CD8-positive, alpha-beta memory T cell (primary cell): ENCODE results near the gene NECAP2. TPM values are rescaled to one million over a fixed set of nuclear protein-coding genes. Genes with fewer than 3 reads are reported as not detected.
"Not testable (repeated sequence)": the region's sequence is repeated elsewhere in the genome, so short reads cannot be mapped to it uniquely, and the experiment has no call there.

ENCODE experiments used
- CTCF ChIA-PET: fragments of 350-600 bp; sonication (Branson Sonifier 250); formaldehyde crosslinking; loops from one replicate; lab custom pipeline; 2021; ENCODE audit warnings: antibody characterized with exemption; lab: Charles Lee
- POLR2A ChIA-PET: fragments of 350-600 bp; sonication (Branson Sonifier 250); formaldehyde crosslinking; loops from one replicate; lab custom pipeline; 2021; ENCODE audit warnings: antibody characterized with exemption; lab: Charles Lee
- DNase-seq, 5 donors: peaks; one replicate each; pipeline versions ENCODE4 v3.0.0 to v3.0.0-alpha.2; 2020 to 2022; ENCODE audit warnings: mixed read lengths in 1 of 5
- H3K27ac ChIP-seq: one replicate; pipeline ENCODE4 v1.7.0; 2013; ENCODE audit warnings: low read depth, mild to moderate bottlenecking, low read length, moderate library complexity
- H3K27me3 ChIP-seq: 2 replicates; pipeline ENCODE4 v1.7.0; 2013; ENCODE audit warnings: low read length, mild to moderate bottlenecking; ENCODE audit not compliant: insufficient read depth, poor library complexity, severe bottlenecking
- H3K36me3 ChIP-seq: 2 replicates; pipeline ENCODE4 v1.7.0; 2013; ENCODE audit warnings: mild to moderate bottlenecking, low read length, moderate library complexity; ENCODE audit not compliant: insufficient read depth
- H3K4me1 ChIP-seq: 2 replicates; pipeline ENCODE4 v1.7.0; 2013; ENCODE audit warnings: mild to moderate bottlenecking, low read length, moderate library complexity; ENCODE audit not compliant: insufficient read depth
- H3K4me3 ChIP-seq: 2 replicates; pipeline ENCODE4 v1.7.0; 2013; ENCODE audit warnings: mild to moderate bottlenecking, low read length
- H3K9me3 ChIP-seq: 2 replicates; pipeline ENCODE4 v1.7.0; 2013; ENCODE audit warnings: mild to moderate bottlenecking, low read length
- H3K27ac Mint-ChIP-seq, 8 donors: one replicate each; pipeline ENCODE4 v1.8.0; 2020 to 2021; ENCODE audit warnings: mixed read lengths in 8 of 8, mild to moderate bottlenecking in 6 of 8, inconsistent platforms in 3 of 8, moderate library complexity in 3 of 8
- H3K27me3 Mint-ChIP-seq, 2 donors: one replicate each; pipeline ENCODE4 v1.8.0; 2020 to 2021; ENCODE audit warnings: mixed read lengths in 2 of 2, mild to moderate bottlenecking in 1 of 2, moderate library complexity in 1 of 2
- H3K36me3 Mint-ChIP-seq, 3 donors: one replicate each; pipeline ENCODE4 v1.8.0; 2020 to 2021; ENCODE audit warnings: mixed read lengths in 3 of 3, inconsistent platforms in 1 of 3, mild to moderate bottlenecking in 1 of 3
- H3K4me1 Mint-ChIP-seq, 3 donors: one replicate each; pipeline ENCODE4 v1.8.0; 2020 to 2021; ENCODE audit warnings: mixed read lengths in 3 of 3, inconsistent platforms in 1 of 3, mild to moderate bottlenecking in 1 of 3
- H3K4me3 Mint-ChIP-seq, 7 donors: one replicate each; pipeline ENCODE4 v1.8.0; 2020 to 2021; ENCODE audit warnings: mixed read lengths in 7 of 7, mild to moderate bottlenecking in 6 of 7, moderate library complexity in 4 of 7, inconsistent platforms in 2 of 7
- H3K9me3 Mint-ChIP-seq, 5 donors: one replicate each; pipeline ENCODE4 v1.8.0; 2020 to 2022; ENCODE audit warnings: mixed read lengths in 5 of 5, mild to moderate bottlenecking in 3 of 5, moderate library complexity in 2 of 5, inconsistent platforms in 1 of 5
- polyA plus RNA-seq: library from polyadenylated mRNA; unstranded; fragments of 300-500 nt; fragmentation: Illumina TruSeq; gene quantifications from one replicate; pipeline ENCODE4 v1.2.3, GENCODE V29; 2021
- total RNA-seq, 2 experiments: library from RNA; stranded (reverse); gene quantifications; one replicate each; pipeline ENCODE4 v1.2.3, GENCODE V29; 2021

NECAP2 gene
- total and polyA plus RNA-seq, 3 experiments from 2014 or later, result 79.4 to 170 (median 80.5) TPM

DNA sequence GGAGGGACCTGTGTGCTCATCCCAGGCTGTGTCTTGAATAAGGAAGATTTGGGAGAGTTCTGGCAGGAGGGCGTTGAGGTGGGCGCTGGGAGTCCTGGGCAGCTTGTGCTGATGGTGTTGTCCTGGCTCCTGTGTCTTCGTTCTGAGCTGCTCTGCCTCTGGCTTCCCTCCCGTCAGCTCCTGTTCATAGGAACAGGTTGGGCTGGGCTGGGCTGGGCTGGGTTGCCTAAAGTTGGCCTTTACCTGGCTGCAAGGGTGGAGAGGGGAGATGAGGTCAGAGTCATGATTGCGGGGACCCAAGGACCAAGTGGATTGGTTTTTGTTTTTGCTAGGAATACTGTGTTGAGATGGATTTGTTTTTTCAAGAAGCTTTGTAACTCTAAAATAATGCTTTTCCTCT is 9.1 kb downstream of the NECAP2 start:
- Mint-ChIP-seq H3K27ac (peak overlapping the region in 6 of 8 donors; percentile 7 to 78 (median 60)), H3K4me1 (peaks cover 24 to 52% (median 41%) of the 10 kb centered on the region in 3 donors), H3K36me3 (peaks cover 3 to 87% (median 16%) of the 10 kb centered on the region in 3 donors), H3K9me3 (no peaks in the 10 kb centered on the region), H3K27me3 (no peaks in the 10 kb centered on the region), H3K4me3 (peak overlapping the region in 1 of 7 donors; percentile 32)
- no peak for DNase-seq
- ChIA-PET POLR2A (no interaction called here), CTCF (interaction anchor here (0.9 to 2.3 kb wide), 2 partner anchors 9 to 260 kb away, joined by 3 to 7 read pairs; partner anchors contain the start of gene NECAP2)
- no peak overlapping the region for H3K27ac ChIP-seq
- H3K9me3 ChIP-seq, result no peaks in the 10 kb centered on the region
- H3K36me3 ChIP-seq, result peaks cover 78% of the 10 kb centered on the region
- no peaks in the 10 kb centered on the region for H3K27me3 ChIP-seq
- no peak overlapping the region for H3K4me3 ChIP-seq
- H3K4me1 ChIP-seq, result peaks cover 14% of the 10 kb centered on the region

DNA sequence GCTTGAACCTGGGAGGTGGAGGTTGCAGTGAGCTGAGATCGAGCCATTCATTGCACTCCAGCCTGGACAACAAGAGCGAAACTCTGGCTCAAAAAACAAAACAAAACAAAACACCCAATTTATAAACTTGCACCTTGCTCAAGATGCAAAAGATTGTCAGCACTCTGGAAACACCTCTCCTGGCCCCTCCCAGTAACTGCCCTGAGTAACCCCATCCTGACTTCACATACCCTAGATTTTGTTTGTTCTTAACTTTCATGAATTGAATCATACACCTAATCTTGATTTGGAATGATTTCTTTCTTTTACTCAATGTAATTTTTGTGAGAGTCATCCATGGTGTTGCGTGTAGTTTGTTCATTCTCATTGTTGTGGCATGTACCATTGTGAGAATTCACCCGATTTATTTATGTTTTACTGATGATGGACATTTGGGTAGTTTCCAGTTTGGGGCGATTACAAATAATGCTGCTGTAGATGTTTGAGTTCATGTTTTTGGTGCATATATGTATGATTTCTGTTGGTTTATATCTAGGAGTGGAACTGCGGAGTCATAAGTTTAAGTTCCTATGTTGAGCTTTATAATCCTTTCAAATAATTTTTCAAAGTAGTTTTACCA is 10.4 kb downstream of the NECAP2 start:
- Mint-ChIP-seq H3K4me3 (no peak overlapping the region), H3K4me1 (peaks cover 24 to 51% (median 41%) of the 10 kb centered on the region in 3 donors), H3K9me3 (no peaks in the 10 kb centered on the region), H3K27me3 (no peaks in the 10 kb centered on the region), H3K36me3 (peaks cover 3 to 90% (median 18%) of the 10 kb centered on the region in 3 donors), H3K27ac (peak overlapping the region in 5 of 8 donors; percentile 15 to 78 (median 58))
- peaks cover 82% of the 10 kb centered on the region for H3K36me3 ChIP-seq
- H3K9me3 ChIP-seq, result no peaks in the 10 kb centered on the region
- H3K27ac ChIP-seq, result no peak overlapping the region
- ChIA-PET CTCF (interaction anchor here (2.3 kb wide), 1 partner anchor 11 kb away, joined by 7 read pairs; the partner anchor contains the start of gene NECAP2), POLR2A (no interaction called here)
- no peak overlapping the region for H3K4me3 ChIP-seq
- DNase-seq, result no peak
- H3K4me1 ChIP-seq, result peaks cover 14% of the 10 kb centered on the region
- H3K27me3 ChIP-seq, result no peaks in the 10 kb centered on the region

DNA sequence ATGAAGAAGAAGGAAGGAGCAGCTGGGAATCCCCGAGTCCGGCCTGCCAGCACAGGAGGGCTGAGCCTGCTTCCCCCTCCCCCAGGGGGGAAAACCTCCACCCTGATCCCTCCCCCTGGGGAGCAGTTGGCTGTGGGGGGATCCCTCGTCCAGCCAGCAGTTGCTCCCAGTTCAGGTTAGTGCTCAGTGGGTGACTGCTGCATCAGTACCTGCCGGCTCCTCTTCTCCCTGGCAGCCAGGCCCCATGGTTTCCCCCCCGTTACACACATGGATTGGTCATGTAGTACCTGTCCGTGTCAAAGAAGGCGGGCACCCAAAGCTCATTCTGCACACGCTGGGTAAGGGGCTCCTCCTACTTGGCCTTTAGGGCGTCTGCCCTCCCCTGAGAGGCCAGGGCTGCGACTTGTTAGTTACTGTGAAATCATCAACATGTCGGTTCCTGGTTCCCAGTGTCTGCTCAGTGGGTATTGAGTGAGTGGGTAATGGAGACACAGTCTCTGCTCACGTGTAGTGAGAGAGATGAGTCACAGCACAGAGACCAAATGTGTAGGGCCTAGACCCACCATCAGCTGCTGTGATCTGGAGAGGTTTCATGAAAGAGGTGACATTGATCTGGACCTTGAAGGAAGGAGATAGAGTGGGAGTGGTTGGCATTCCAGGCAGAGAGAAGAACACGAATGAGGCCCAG is 11.5 kb downstream of the NECAP2 start:
- peaks cover 14% of the 10 kb centered on the region for H3K4me1 ChIP-seq
- Mint-ChIP-seq H3K27ac (peak overlapping the region in 2 of 8 donors; percentile 66 to 72), H3K27me3 (no peaks in the 10 kb centered on the region), H3K36me3 (peaks cover 3 to 93% (median 21%) of the 10 kb centered on the region in 3 donors), H3K4me3 (no peak overlapping the region), H3K4me1 (peaks cover 24 to 51% (median 41%) of the 10 kb centered on the region in 3 donors), H3K9me3 (no peaks in the 10 kb centered on the region)
- no peaks in the 10 kb centered on the region for H3K27me3 ChIP-seq
- no peaks in the 10 kb centered on the region for H3K9me3 ChIP-seq
- no peak overlapping the region for H3K27ac ChIP-seq
- CTCF ChIA-PET, result interaction anchor here (1.8 kb wide), 1 partner anchor 11 kb away, joined by 5 read pairs; the partner anchor contains the start of gene NECAP2
- DNase-seq, result no peak
- H3K4me3 ChIP-seq, result no peak overlapping the region
- peaks cover 84% of the 10 kb centered on the region for H3K36me3 ChIP-seq
- POLR2A ChIA-PET, result no interaction called here

DNA sequence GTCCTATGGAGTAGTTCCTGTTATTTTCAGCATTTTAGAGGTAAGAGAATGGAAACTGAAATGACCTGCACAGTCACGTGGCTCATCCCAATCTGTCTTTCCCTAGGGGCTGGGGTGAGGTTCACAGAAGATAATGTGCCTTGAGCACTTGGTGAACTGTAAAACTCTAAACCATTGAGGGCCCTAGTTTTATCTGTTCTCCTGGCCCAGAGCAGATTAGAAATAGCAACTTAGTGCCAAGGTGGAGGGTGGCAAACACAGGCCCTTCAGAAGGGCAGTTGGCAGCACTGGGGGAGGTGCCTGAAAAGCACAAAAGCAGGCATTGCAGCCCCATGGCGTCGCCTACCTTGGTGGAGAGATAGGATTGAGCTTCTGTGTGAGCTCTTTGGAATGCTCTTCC is 14.4 kb downstream of the NECAP2 start:
- H3K9me3 ChIP-seq, H3K4me1 ChIP-seq, H3K4me3 Mint-ChIP-seq, H3K27ac ChIP-seq, POLR2A ChIA-PET, H3K9me3 Mint-ChIP-seq, H3K4me3 ChIP-seq, DNase-seq, H3K27me3 ChIP-seq, H3K27me3 Mint-ChIP-seq: not testable (repeated sequence)
- CTCF ChIA-PET, result interaction anchor here (1.5 kb wide), 1 partner anchor 14 kb away, joined by 3 read pairs; the partner anchor contains the start of gene NECAP2
- H3K4me1 Mint-ChIP-seq, result peaks cover 10 to 22% (median 13%) of the 10 kb centered on the region in 3 donors
- peak overlapping the region in 1 of 8 donors; percentile 24 for H3K27ac Mint-ChIP-seq
- H3K36me3 ChIP-seq, result peaks cover 81% of the 10 kb centered on the region
- H3K36me3 Mint-ChIP-seq, result peaks cover 7 to 90% (median 19%) of the 10 kb centered on the region in 3 donors

DNA sequence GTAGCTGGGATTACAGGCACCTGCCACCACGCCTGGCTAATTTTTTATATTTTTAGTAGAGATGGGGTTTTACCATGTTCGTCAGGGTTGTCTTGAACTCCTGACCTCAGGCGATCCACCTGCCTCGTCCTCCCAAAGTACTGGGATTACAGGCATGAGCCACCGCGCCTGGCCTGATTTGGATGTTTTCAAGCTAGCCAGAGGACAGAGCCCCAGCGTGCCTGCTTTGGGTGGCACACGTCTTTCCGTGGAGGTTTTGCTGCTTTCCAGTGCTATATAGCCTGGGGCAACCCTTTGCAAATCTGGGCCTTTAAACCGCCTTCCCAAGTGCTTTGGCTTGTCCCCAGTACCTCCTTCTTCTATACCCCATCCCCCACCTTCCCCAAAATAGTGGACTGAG is 15.6 kb downstream of the NECAP2 start:
- H3K9me3 ChIP-seq, H3K9me3 Mint-ChIP-seq, H3K4me3 ChIP-seq, H3K27me3 Mint-ChIP-seq, H3K27me3 ChIP-seq, H3K27ac ChIP-seq, DNase-seq, H3K4me3 Mint-ChIP-seq, H3K4me1 ChIP-seq: not testable (repeated sequence)
- peaks cover 69% of the 10 kb centered on the region for H3K36me3 ChIP-seq
- ChIA-PET POLR2A (interaction anchor here (0.6 kb wide), 1 partner anchor 13 kb away, joined by 3 read pairs; no protein-coding TSS in a partner anchor), CTCF (interaction anchor here (1.5 kb wide), 1 partner anchor 15 kb away, joined by 3 read pairs; the partner anchor contains the start of gene NECAP2)
- Mint-ChIP-seq H3K36me3 (peaks cover 7 to 89% (median 20%) of the 10 kb centered on the region in 3 donors), H3K27ac (peak overlapping the region in 1 of 8 donors; percentile 6), H3K4me1 (peaks cover 6 to 16% (median 10%) of the 10 kb centered on the region in 3 donors)

DNA sequence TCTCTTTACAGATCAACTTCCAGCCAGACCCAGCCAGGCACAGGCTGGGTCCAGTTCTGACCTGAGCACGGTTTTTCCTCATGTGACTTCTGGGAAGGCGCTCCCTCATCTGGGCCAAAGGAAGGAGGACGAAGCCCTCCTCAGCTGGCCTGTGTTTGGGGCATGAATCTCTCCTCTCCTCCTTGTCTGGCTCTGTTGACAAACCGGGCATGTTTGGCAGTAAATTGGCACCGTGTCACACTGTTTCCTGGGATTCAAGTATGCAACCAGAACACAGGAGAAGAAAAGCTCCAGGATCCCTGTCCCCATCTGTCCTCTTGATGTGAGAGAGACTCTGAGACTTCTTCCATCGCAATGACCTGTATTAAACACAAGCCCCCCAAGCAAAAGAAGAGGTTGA is 18.3 kb downstream of the NECAP2 start:
- Histone ChIP-seq H3K4me3 (no peak overlapping the region), H3K27me3 (no peaks in the 10 kb centered on the region), H3K9me3 (no peaks in the 10 kb centered on the region), H3K4me1 (no peaks in the 10 kb centered on the region), H3K36me3 (peaks cover 58% of the 10 kb centered on the region), H3K27ac (no peak overlapping the region)
- no peak overlapping the region for H3K4me3 Mint-ChIP-seq
- POLR2A ChIA-PET, result interaction anchor here (0.7 kb wide), 1 partner anchor 10 kb away, joined by 4 read pairs; no protein-coding TSS in a partner anchor
- H3K27me3 Mint-ChIP-seq, result no peaks in the 10 kb centered on the region
- no peaks in the 10 kb centered on the region for H3K9me3 Mint-ChIP-seq
- H3K36me3 Mint-ChIP-seq, result peaks cover 4 to 87% (median 16%) of the 10 kb centered on the region in 3 donors
- no peak for DNase-seq
- H3K4me1 Mint-ChIP-seq, result peaks cover 4 to 15% (median 9%) of the 10 kb centered on the region in 3 donors
- CTCF ChIA-PET, result interaction anchor here (1.1 kb wide), 1 partner anchor 19 kb away, joined by 3 read pairs; no protein-coding TSS in a partner anchor
- H3K27ac Mint-ChIP-seq, result peak overlapping the region in 5 of 8 donors; percentile 7 to 90 (median 14)

DNA sequence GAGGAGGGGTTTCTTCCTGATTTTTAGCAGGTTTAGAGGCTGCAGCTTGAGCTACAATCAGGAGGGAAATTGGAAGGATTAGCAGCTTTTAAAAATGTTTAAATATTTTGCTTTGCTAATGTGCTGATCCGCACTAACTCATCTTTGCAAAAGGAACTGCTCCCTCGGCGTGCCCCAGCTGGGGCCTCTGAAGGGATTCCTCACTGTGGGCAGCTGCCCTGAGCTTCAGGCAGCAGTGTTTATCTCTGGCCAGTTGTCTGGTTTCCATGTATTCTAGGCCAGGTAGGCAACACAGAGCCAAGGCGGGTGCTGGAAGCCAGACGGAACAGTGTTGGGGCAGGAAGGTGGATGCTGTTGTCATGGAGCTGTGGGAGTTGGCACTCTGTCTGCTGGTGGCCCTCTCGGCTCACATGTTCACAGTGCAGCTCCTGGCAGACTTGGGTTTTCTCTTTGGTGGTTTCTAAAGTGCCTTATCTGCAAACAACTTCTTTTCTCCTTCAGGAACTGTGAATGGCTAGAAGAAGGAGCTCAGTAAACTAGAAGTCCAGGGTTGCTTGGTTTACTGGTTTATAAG is 18.9 kb downstream of the NECAP2 start:
- Mint-ChIP-seq H3K36me3 (peaks cover 4 to 90% (median 16%) of the 10 kb centered on the region in 3 donors), H3K27ac (peak overlapping the region in 2 of 8 donors; percentile 7 to 14), H3K4me3 (no peak overlapping the region), H3K27me3 (no peaks in the 10 kb centered on the region), H3K4me1 (peaks cover 4 to 15% (median 9%) of the 10 kb centered on the region in 3 donors), H3K9me3 (no peaks in the 10 kb centered on the region)
- ChIA-PET CTCF (interaction anchor here (1.1 kb wide), 1 partner anchor 20 kb away, joined by 3 read pairs; no protein-coding TSS in a partner anchor), POLR2A (no interaction called here)
- Histone ChIP-seq H3K27me3 (no peaks in the 10 kb centered on the region), H3K4me3 (no peak overlapping the region), H3K27ac (no peak overlapping the region), H3K36me3 (peaks cover 58% of the 10 kb centered on the region), H3K9me3 (no peaks in the 10 kb centered on the region), H3K4me1 (no peaks in the 10 kb centered on the region)
- DNase-seq, result no peak
